SJSA1 (cell line): ENCODE data around the gene SSX4B. TPM values are rescaled to one million over a fixed set of nuclear protein-coding genes. Genes with fewer than 3 reads are reported as not detected.
"Not testable (repeated sequence)": the region's sequence is repeated elsewhere in the genome, so short reads cannot be mapped to it uniquely, and the experiment has no call there.

Experiments
- DNase-seq, 2 experiments: peaks; one replicate each; pipeline ENCODE4 v3.0.0-alpha.2; 2015 to 2020; ENCODE audit warnings: low spot score in 2 of 2, low read depth in 1 of 2
- H3K27ac ChIP-seq: fragments of 250-450 bp; sonication (Bioruptor Pico); 2 replicates; pipeline ENCODE4 v1.5.1; 2020; ENCODE audit warnings: mild to moderate bottlenecking, moderate library complexity
- H3K27me3 ChIP-seq: fragments of 250-450 bp; sonication (Bioruptor Pico); replicated peaks from 2 replicates; pipeline ENCODE4 v1.5.1; 2020; ENCODE audit warnings: mild to moderate bottlenecking, moderate library complexity
- H3K36me3 ChIP-seq: fragments of 250-450 bp; sonication (Bioruptor Pico); 2 replicates; pipeline ENCODE4 v1.5.1; 2020; ENCODE audit warnings: mild to moderate bottlenecking
- H3K4me1 ChIP-seq: fragments of 250-450 bp; sonication (Bioruptor Pico); replicated peaks from 2 replicates; pipeline ENCODE4 v1.6.1; 2021; ENCODE audit warnings: mild to moderate bottlenecking
- H3K4me3 ChIP-seq: fragments of 250-450 bp; sonication (Bioruptor Pico); 2 replicates; pipeline ENCODE4 v1.5.1; 2020; ENCODE audit warnings: mild to moderate bottlenecking
- H3K9me3 ChIP-seq: fragments of 250-450 bp; sonication (Bioruptor Pico); replicated peaks from 2 replicates; pipeline ENCODE4 v1.5.1; 2020; ENCODE audit warnings: mild to moderate bottlenecking
- total RNA-seq: library from RNA; depleted of rRNA; stranded (reverse); fragments of >200 nt; shearing (Covaris generic); gene quantifications from 2 replicates; pipeline ENCODE4 v1.2.3, GENCODE V29; 2014; rRNA removed

SSX4B gene, protein sequence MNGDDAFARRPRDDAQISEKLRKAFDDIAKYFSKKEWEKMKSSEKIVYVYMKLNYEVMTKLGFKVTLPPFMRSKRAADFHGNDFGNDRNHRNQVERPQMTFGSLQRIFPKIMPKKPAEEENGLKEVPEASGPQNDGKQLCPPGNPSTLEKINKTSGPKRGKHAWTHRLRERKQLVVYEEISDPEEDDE
- 0.11 TPM in 1 of 2 replicates, not detected in the other for total RNA-seq

DNA sequence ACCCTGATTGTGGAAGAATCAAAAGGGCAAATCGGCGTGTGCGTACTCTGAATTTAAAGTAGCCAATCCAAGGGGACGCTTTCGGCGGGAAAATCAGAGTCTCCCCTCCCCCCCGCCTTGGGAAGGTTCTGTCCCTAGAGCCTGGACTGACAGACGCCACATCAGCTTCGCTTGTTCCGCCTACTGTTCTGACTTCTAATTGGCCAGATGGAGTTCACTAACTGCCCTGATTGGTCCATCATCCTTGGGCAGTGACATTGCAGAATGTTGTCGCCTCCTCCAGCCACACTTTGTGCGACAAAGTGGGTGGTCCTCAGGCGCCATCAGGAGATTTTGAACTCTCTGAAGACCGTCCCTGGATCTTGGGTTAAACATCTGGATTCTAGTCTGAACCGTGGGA is at the start of gene SSX4B:
SSX4B (minus strand) TSS at position 101 of the 400 bp plus-strand sequence. CDS start 588 bp downstream, outside the sequence.
- H3K4me1 ChIP-seq, H3K36me3 ChIP-seq, H3K27me3 ChIP-seq, H3K4me3 ChIP-seq, H3K9me3 ChIP-seq, H3K27ac ChIP-seq, DNase-seq: not testable (repeated sequence)

DNA sequence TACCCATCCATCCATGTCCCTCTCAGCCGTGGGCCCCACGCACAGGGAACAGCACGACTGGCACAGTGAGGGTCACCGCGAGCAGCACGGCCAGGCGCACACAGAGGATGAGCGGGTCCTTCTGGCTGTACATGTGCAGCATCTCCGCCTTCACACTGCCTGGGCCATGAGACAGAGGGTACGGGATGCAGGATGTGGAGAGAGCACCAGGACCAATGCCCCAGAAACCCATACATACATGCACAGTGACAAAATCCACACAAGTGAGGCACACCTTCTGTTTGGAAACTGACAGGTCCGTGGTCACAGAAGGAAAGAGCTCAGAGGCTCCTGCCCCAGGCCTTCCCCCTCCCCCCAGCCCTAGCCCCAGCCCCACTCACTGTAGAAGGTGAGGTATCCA is 48.8 kb upstream of the SSX4B start:
- DNase-seq = no peak
- Histone ChIP-seq H3K36me3 (no peaks in the 10 kb centered on the region), H3K27ac (no peak overlapping the region), H3K4me3 (no peak overlapping the region), H3K9me3 (no peaks in the 10 kb centered on the region), H3K27me3 (no peaks in the 10 kb centered on the region), H3K4me1 (peaks cover 8% of the 10 kb centered on the region; the same call in 1 of the 2 replicates)

DNA sequence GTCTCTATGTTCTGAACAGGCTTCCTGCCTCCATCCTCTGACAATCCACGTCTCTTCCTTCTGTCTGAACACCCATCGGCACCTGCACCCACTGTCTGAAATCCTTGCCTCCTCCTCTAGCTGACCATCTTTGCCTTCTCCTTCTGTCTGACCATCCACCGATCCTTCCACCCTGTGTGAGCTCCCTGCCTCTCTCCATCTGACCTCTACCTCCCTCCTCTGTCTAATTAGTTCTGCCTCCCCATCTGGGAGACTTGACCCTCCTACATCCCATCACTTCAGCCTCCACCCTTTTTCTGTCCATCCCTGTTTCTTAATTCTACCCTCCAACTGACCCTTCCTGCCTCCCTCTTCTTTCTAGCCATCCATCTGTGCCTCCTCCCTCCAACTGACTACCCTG is 48.3 kb upstream of the SSX4B start:
- no peaks in the 10 kb centered on the region for H3K36me3 ChIP-seq
- H3K4me3 ChIP-seq = no peak overlapping the region
- no peak overlapping the region for H3K27ac ChIP-seq
- no peaks in the 10 kb centered on the region for H3K27me3 ChIP-seq
- no peaks in the 10 kb centered on the region for H3K9me3 ChIP-seq
- peaks cover 2% of the 10 kb centered on the region; the same call in 1 of the 2 replicates for H3K4me1 ChIP-seq
- DNase-seq = no peak

DNA sequence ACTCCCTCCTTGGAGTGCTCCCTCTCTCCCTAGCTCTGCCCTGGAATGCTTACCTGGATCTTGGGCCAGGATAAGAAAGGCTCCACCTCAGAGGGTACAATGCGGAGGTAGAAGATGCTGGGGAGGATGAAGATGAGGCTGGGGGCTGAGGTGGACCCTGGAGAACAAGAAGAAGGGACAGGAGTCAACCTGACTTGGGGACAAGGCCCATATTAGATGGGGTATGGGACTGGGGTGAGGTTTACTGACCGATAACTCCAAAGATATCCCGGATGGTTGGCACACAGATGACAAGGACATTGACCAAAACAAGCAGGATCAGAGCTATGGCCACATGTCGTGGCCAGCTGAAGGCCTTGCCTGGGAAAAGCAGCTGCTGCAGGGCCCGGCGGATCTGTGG is 47.7 kb upstream of the SSX4B start:
- H3K36me3 ChIP-seq = no peaks in the 10 kb centered on the region
- H3K9me3 ChIP-seq = no peaks in the 10 kb centered on the region
- no peaks in the 10 kb centered on the region for H3K27me3 ChIP-seq
- no peaks in the 10 kb centered on the region for H3K4me1 ChIP-seq
- no peak overlapping the region for H3K27ac ChIP-seq
- no peak overlapping the region for H3K4me3 ChIP-seq
- DNase-seq = no peak

DNA sequence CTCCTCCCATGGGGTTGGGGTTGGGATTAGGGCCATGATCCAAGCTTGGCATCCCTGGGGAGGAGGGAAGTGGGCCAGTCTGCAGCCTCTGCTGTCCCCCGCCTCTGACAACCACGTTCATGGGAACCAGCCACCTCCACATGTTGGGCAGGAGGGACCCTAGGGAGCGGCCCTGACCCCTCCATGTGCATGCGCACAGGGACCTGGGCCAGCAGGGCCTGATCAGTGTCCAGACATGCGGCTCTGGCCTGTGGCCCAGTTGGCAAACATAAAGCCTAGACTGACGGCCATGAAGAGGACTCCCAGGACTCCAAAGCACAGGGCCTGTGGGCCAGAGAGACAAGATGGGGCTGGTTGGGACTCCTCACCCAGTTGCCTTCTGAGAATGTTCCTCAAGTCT is 47.0 kb upstream of the SSX4B start:
- H3K4me3 ChIP-seq = no peak overlapping the region
- no peaks in the 10 kb centered on the region for H3K36me3 ChIP-seq
- H3K27ac ChIP-seq = no peak overlapping the region
- no peaks in the 10 kb centered on the region for H3K27me3 ChIP-seq
- H3K4me1 ChIP-seq = no peaks in the 10 kb centered on the region
- DNase-seq = no peak
- H3K9me3 ChIP-seq = no peaks in the 10 kb centered on the region

DNA sequence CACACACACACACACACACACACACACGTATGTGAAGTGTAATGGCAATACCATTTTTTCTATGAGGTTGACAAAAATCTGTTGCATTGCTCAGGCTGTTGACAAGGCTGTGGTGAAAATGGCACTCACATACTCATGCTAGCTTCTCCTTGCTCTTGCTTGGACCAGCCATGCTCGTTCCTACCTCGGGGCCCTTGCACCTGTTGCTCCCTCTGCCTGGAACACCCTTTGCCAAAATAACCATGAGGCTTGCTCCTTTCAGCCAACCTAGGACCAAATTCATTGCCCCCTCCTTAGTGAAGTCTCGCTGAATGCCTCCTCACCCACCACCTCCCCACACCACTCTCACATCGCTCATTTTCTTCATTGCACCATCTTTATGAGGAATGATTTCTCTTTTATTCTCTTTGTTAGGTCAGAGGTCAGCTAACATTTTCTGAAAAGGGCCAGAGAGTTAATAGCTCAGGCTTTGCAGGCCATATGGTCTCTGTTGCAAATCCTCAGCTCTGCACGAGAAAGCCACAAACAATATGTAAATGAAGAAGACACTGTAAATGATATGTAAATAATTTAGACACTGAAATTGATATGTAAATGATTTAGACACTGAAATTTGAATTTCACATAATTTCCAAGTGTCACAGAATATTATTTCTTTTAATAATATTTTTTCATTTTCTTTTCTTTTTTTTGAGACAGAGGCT is 45.0 kb upstream of the SSX4B start:
- Histone ChIP-seq H3K4me3 (no peak overlapping the region), H3K36me3 (no peaks in the 10 kb centered on the region), H3K4me1 (no peaks in the 10 kb centered on the region), H3K27ac (no peak overlapping the region), H3K27me3 (no peaks in the 10 kb centered on the region), H3K9me3 (no peaks in the 10 kb centered on the region)
- no peak for DNase-seq

DNA sequence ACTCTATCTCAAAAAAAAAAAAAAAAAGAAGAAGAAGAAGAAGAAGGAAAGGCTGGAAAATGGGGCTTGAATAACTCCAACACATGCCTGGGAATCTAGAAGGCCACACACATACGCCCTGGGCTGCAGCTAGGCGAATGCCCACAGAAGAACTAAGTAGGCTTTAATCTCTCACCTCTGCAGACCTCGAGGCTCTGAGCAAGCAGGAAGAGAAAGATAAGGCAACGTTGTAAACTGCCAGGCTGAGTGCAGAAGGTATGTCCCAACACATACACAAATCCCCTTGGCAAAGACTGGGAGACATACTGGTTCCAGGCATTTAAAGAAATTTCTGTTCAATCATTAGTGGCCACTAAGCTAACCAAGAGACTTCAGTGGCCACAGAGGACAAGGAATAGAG is 39.9 kb upstream of the SSX4B start:
- no peak for DNase-seq
- Histone ChIP-seq H3K27me3 (no peaks in the 10 kb centered on the region), H3K36me3 (no peaks in the 10 kb centered on the region), H3K9me3 (no peaks in the 10 kb centered on the region), H3K4me3 (no peak overlapping the region), H3K27ac (no peak overlapping the region), H3K4me1 (no peaks in the 10 kb centered on the region)

DNA sequence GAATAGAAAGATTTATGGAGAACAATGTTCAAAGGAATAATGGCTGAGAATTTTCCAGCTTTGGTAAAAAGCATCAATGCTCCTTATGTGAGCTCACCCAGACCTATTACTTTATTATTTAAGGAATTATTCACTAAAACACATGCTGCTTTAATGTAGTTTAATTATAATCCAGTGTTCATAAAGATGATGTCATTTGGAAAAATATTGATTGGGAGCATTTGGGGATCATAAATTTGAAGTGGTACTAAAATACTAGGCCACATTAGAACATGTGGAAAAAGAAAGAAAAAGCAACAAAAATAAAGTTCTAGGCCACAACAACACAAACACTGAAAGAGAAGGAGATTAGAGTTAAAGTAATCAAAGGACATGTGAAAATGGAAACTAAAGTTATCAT is 38.3 kb upstream of the SSX4B start:
- DNase-seq = no peak
- no peak overlapping the region for H3K4me3 ChIP-seq
- no peaks in the 10 kb centered on the region for H3K4me1 ChIP-seq
- no peaks in the 10 kb centered on the region for H3K9me3 ChIP-seq
- H3K27me3 ChIP-seq = no peaks in the 10 kb centered on the region
- no peak overlapping the region for H3K27ac ChIP-seq
- H3K36me3 ChIP-seq = no peaks in the 10 kb centered on the region

DNA sequence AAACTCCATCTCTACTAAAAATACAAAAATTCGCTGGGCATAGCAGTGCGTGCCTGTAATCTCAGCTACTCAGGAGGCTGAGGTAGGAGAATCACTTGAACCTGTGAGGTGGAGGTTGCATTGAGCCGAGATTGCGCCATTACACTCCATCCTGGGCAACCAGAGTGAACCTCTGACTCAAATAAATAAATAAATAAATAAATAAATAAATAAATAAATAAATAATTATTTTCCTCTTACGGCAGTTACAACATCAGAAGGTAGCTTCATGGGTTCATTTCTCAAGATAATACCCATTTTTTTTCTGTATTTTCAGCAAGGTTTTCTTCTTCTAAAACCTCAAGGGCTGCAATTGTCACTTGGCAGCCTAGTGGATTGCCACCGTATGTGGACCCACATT is 35.4 kb upstream of the SSX4B start:
- H3K36me3 ChIP-seq, H3K27ac ChIP-seq, DNase-seq, H3K9me3 ChIP-seq, H3K4me3 ChIP-seq, H3K4me1 ChIP-seq, H3K27me3 ChIP-seq: not testable (repeated sequence)

DNA sequence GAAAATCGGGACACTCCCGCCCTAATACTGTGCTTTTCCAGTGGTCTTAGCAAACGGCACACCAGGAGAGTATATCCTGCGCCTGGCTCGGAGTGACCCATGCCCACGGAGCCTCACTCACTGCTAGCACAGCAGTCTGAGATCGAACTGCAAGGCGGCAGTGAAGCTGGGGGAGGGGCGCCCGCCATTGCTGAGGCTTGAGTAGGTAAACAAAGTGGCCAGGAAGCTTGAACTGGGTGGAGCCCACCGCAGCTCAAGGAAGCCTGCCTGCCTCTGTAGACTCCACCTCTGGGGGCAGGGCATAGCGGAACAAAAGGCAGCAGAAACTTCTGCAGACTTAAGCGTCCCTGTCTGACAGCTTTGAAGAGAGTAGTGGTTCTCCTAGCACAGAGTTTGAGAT is 22.0 kb upstream of the SSX4B start:
- H3K27me3 ChIP-seq, H3K4me3 ChIP-seq, DNase-seq: not testable (repeated sequence)

DNA sequence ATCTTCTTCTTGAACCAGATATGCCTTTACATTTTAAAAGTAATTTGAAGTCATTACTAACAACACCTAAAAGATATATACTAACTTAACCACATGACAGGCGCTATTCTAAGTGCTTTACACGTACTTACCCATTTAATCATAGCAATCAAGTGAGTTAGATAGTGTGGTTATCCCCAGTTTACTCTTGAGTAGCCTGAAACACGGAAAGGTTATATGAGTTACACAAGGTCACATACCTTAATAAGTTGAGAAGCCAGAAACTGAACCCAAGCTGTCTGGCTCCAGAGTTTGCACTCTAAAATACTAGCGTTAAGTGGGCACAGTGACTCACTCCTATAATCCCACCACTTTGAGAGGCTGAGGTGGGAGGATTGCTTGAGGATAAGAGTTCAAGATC is 18.4 kb upstream of the SSX4B start:
- not testable (repeated sequence) for H3K27ac ChIP-seq, H3K4me3 ChIP-seq, H3K4me1 ChIP-seq, H3K27me3 ChIP-seq, H3K9me3 ChIP-seq, DNase-seq, H3K36me3 ChIP-seq

More for the DNA sequence above, 22.0 kb upstream of the SSX4B start:
- not testable (repeated sequence) for H3K27ac ChIP-seq, H3K9me3 ChIP-seq, H3K36me3 ChIP-seq, H3K4me1 ChIP-seq

DNA sequence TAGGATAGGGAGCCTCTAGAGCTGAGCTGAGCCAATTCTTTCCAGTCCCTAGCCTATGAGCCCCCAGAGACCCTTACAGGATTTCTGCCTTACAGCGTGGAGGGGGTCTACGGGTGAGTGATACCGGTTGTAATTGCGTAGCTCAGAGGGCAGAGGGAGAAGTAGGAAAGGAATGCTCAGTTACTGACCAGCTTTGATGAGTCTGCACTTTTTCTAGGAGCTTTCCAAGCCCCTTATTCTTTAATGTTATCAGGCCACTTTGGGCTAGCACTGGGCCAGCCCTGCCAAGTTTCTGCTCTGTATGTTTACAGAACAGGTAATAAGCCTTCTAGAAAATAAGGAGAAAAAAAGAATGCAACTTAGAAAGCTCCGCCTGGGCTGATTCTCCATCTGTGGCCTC is 17.8 kb upstream of the SSX4B start:
- not testable (repeated sequence) for H3K27me3 ChIP-seq, H3K9me3 ChIP-seq, H3K27ac ChIP-seq, H3K4me1 ChIP-seq, H3K4me3 ChIP-seq, H3K36me3 ChIP-seq, DNase-seq

DNA sequence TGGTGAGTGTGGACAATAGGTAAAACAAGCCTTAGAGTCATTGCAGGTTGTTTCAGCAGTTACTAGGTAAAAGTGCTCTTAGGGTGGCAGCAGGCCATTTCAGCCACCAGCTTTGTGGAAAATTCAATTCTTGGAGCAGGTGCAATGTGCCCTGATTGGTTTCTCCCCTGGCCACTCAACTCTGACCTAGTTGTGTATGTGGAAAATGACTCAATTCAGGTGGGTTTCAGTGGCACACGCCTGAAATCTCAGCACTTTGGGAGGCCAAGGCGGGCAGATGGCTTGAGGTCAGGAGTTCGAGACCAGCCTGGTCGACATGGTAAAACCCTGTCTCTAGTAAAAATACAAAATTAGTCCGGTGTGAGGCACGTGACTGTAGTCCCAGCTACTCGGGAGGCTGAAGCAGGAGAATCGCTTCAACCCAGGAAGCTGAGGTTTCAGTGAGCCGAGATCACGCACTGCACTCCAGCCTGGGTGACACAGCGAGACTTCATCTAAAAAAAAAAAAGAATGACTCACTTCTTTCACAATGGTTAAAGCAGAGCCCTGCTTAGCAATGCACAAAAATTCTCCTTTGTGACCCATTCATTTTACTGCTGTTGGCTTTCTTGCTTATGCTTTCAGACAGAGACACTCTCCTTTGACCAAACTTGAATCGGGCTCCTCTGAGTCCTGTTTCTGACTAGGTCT is 15.4 kb upstream of the SSX4B start:
- H3K27ac ChIP-seq, H3K4me3 ChIP-seq, H3K36me3 ChIP-seq, H3K4me1 ChIP-seq, H3K9me3 ChIP-seq, DNase-seq, H3K27me3 ChIP-seq: not testable (repeated sequence)

DNA sequence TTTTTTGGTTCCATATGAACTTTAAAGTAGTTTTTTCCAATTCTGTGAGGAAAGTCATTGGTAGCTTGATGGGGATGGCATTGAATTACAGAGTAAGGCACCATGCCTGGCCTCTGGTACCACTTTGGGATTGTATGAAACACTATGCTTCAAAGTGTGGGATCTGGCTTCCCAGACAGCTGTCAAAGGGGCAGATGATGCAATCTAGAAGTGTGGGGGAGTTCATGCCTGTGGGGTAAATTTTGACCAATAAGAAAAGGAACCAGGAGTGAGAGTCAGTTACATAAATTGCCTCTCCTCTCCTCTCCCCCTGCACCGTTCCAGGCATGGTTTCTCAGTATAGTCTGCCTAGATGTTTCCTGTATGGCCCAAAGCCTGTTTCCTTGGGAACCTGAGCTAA is 13.9 kb downstream of the SSX4B start:
- H3K27ac ChIP-seq, H3K4me3 ChIP-seq, H3K36me3 ChIP-seq, H3K4me1 ChIP-seq, H3K9me3 ChIP-seq, H3K27me3 ChIP-seq, DNase-seq: not testable (repeated sequence)
